ENCODE results near the gene BANK1.
"Not testable (repeated sequence)": the region's sequence is repeated elsewhere in the genome, so short reads cannot be mapped to it uniquely, and the experiment has no call there.

Gene BANK1

GRCh38 chr4:101905527-101905926 is 115.0 kb downstream of the BANK1 start:
- not testable (repeated sequence) for DNase-seq

GRCh38 chr4:101910786-101911373 is 120.3 kb downstream of the BANK1 start:
- DNase-seq = no peak

DNA sequence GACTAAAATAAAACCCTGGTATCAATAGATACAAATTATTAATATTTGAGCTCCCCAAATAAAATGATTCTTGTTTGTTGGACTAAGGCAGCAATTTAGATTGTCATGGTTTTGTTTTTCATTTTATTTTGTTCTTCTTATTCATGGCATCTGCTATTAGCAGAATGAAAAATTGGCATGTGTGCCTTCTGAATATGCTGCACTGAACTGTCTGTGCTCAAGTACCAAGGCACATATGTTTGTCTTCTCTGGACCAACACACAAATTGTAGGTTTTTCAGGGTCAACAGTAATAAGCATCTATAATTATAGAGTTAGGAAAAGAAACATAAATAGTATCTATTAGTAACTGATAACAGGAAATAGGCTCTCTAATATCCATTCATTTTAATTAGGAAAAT is 121.1 kb downstream of the BANK1 start:
- DNase-seq = no peak

GRCh38 chr4:101914761-101915160 is 124.2 kb downstream of the BANK1 start:
- no peak for DNase-seq

DNA sequence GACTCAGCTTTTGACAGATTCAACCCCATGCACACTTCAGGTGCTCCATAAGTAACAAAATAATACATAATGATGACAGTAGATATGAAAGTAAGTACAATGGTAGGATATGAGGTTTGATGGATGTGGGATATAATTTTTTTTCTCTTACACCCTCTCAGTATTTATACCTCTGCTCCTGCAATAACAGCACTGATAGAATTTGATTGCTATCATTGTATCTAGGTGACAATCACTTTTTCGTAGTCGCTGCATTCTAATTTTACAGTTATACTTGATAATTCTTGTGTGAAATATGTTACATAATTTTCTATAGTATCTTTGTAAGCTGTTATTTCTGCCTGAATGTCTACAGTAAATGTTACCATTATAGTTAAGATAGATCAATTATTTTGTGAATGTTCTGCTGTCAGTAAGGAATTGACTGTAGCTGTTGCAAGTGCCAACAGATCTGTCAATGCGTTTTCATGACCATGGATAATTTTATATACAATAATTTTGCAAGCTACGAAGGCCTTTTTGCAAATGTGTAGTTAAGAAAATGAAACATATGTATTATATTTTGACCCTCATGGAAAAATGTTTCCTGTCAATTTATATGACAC is 128.9 kb downstream of the BANK1 start:
- no peak for DNase-seq

DNA sequence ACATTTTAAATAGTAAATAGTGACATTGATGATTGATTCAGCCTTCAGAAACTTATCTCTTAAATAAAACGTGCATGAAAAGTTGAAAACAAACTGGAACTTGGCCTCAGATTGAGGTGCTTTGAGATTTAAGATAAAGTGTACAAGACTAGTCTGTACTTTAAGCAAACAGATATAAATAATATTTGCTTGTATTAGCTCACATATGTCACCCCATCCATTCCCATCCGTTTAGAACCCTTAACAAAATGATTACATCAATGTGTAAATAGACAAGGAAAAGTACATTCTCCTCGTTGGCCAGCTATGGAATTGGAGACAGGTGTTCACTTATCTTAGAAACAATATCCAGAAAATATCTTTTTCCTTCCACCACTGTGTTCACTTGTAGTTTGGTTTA is 130.8 kb downstream of the BANK1 start:
- DNase-seq = no peak

GRCh38 chr4:101931619-101932018 is 141.1 kb downstream of the BANK1 start:
- no peak for DNase-seq

GRCh38 chr4:101933855-101934254 is 143.3 kb downstream of the BANK1 start:
- DNase-seq = no peak

DNA sequence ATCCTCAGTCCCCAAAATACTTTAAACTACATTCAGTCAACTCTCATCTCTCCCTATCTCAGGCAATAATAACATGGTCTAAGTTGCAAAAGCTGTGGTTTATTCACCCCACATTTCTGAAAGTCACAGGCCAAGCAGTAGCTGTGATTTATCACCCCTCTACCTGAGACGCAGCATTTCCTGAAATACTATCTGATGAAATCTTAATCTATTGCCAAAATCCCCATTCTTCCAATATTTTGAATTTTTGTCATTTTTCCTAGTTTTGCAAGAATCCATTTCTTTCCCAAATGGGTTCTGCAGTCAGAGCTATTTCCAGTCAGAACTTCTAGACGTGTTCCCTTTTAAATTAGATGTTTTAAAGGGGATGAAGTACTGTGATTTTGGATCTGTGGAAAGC is 148.3 kb downstream of the BANK1 start:
- DNase-seq = no peak

DNA sequence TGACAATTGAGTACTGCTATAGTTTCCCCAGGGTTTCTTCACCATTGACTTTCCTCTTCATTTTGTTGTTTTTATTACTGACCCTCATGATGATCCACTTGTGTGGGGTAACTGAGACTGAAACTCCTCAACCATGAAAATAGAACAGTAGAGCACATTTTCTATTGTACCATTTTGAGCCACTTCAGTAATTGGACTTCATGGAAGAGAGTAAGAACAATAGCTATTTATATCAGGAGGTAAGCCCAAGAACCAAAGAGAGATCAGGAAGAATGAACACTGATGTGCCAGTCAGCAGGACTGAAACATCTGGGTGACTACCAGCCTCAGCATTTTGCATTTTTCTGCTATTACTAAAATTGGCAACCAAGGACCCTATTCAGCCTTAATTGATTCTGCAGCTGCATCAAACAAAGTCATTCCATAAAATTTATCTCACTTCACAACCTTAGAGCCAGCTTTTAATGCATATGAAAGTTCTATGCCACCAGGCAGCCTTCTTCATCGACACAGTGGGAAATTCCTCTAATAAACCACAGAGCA is 151.4 kb downstream of the BANK1 start:
- no peak for DNase-seq

DNA sequence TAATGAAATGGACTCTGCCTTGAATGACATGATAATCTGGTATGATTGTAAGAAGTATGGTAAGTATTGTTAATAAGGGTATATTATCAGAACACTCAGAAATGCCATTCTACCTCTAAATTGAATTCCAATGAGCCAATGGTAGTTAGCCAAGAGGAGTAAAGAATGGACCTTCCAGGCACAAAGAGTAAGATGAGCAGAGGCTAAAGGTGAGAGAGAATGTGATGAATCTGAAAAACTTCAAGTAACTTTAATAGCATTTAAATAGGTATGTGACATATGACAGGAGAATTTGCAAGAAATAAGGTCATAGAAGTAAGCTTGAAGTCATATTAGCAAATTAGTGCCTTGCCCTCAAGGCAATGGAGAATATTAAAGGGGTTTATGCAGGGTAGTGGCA is 152.4 kb downstream of the BANK1 start:
- DNase-seq = no peak

GRCh38 chr4:101944649-101945048 is 154.1 kb downstream of the BANK1 start:
- DNase-seq = no peak

DNA sequence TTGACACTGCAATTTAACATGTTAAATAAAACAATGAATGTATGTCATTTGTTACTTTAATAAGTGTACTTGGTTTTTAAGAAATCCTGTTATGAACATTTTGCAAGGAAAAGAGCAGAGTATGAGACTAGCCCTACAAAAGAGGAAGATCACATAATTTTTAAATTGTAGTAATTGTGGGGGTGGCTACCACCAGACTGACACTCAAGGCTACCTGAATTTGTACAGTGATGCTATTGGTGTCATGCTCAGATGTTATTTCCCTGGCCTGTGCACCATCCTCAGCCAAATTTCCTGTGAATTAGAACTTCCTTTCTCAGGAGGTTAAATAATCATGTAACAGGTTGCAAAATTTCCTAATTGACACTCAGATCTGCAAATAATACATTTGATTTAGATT is 157.5 kb downstream of the BANK1 start:
- DNase-seq = no peak

- no peak for DNase-seq
Observed at GRCh38 chr4:101948951-101949350, 158.4 kb downstream of the BANK1 start.

DNA sequence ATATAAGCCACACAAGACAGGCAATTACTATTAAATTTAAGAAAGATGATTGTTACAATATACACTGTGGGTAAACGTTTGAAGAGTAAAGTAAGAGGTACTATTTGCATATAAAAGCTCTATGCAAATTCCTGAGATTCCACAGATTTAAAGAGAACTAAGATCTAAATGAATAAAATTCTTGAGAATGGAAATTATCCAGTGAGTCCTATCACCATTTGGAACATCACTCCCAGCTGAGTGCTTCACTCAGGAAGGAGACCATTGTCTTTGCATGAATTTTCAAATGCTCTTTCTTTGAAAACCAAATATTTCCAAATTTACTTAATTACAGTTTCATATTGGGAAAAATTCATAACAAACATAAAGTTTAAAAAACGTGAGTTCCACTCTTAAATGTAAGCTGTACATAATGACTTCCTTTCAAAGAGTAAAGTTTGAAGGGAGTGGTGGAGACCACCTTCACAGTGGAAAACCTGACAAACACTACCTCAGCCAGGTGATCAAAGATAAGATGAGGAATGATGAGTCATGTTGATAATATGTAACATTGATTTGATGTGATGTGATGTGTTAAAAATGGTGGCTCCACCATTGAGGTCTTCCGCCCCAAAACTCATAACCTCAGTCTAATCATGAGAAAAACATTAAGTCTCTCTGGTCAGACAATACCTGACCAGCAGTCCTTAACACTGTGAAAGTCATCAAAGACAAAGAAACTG is 159.9 kb downstream of the BANK1 start:
- no peak for DNase-seq

GRCh38 chr4:101952985-101953384 is 162.5 kb downstream of the BANK1 start:
- DNase-seq = no peak

- DNase-seq = no peak
Observed at GRCh38 chr4:101953949-101954348, 163.4 kb downstream of the BANK1 start.

DNA sequence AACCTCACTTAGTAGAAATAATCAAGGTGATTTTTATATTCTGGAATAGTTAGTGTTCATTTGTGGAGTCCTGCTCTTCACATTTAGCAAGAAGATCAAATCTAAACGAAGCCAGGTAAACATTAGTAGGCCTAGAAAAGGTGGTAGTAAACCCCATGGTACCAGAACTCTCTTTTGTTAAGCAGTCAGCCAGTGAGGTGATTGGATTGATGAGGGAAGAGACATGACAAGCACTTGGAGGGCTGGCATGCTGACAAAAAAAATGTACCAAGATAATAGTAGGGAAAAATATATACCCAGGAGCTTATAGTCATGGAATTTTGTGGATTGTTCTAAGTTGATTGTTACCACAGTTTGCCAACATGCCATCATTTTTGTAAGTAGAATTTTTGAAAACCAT is 163.8 kb downstream of the BANK1 start:
- no peak for DNase-seq

DNA sequence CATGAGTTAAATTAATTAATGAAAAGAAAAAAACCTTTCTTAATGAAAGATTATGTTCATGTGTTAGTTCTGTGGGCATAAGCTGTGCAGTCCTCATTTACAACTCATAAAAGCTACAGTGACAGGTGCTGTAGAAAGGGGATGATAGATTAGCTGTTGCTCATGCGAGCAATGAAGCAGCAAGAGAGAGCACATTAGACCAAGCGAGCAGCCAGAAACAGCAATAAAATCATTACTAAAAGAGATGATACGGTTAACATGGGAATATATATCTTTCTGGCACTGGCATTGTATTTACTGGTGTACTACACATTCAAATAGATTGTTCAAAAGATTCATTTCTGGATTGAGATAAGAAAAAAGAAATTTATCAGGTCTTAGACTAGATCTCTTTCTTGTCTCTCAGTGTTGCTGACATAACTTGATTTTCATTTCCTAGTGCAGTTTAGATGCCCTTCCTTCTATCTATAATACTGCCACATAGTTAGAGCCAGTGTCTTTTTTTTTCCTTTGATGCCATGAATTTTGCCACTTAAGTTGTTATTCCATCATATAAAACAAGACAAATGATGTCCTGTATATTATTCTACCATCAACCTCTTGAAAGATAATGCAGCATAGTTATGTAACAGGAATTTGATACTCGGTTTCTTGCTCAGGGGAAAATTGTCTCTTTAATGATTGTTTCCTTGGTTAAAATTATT is 164.6 kb downstream of the BANK1 start:
- DNase-seq = no peak

DNA sequence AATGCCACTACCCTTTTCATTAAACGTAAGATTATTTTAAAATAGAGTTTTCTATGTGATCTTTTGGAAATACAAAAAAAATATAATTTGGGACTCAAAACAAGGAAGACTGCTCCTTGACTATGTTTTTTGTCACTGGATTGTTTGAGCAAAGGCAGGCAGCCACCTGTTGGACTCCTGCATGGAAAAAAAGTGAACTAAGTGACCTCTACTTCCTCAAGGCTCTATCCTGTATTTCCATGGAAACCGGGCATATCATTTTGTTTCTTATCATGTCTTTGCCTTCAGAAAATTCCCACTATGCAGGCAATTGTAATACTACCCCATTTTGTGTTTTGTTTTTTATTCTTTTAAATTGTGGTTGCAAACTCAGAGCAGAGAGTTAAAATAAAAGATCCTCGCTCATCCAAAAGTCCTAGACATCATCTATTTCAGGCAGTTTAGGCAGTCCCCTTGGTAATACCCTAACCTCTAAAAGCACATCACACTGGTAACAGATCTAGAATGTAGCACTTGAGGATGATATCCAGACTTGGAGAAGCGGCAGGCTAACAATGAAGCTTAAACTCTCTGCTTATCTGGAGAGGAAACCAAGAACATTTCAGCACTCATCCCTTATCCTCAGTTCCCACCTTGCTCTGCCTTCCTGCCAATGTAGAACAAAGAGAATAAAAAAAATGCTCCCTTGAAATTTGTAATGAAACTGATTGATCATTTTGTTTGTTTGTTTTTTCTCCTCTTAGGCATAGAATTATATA is 165.7 kb downstream of the BANK1 start:
- DNase-seq = no peak

DNA sequence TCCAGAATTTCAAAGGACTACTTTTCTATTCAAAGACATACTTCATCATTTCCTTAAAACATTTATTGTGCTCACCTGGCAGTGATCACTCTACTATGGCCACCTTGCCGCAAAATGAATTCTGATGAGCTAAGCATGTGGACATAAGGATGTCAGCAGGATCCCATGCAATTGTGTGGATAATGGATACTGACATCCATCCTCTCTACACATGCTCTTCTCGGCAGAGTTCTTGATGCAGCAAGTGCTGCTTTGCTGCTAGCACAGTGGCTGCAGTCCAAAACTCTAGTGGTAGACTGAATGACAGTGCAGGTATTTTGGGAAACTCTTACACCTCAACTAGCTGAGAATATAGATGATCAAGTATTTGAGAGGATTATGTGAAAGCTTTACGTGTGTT is 168.0 kb downstream of the BANK1 start:
- DNase-seq = no peak

DNA sequence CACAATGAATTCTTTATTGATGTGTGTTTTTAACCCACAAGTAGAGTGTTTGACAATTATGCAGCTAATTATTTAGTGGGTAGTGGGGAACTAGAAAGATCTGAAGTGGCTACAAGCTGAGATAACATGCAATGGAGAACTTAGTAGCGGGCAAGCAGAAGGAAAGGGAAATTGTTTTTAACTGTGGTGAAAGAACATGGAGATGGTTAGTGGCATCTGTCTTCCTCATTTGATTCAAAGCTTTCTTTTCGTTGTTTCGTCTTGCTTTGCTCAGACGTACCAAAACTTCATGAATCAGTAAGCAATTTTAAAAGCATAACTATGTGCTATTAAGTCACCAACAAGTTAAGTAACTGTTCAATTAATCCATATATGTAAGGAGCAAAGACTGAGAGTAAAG is 169.9 kb downstream of the BANK1 start:
- DNase-seq = no peak

DNA sequence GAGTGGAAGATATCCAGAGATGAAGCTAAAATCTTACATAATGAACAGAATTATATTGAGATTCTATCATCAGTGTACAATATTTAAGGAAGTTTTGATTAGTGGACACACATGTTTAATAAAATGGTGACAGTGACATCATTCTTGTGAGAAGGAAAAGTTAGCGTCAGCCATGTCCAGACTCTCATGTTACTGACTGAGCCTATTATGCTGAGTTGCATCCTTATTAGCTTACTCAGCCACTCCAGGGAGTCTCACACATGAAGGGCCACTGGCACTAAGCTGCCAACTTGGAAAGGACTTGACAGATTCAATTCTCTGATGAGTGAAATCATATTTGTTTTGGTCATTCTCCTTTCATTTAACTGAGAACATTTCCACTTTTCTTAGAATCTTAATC is 170.6 kb downstream of the BANK1 start:
- DNase-seq = no peak

All from NCI-H82 (cell line).